Mucosa of stomach (tissue), 1 donor: ENCODE results near the gene SGO1.

Experiments used
- H3K27me3 ChIP-seq: one replicate; pipeline ENCODE4 v1.7.0; 2013; ENCODE audit warnings: mild to moderate bottlenecking, low read length; ENCODE audit not compliant: control insufficient read depth, insufficient read depth
- H3K36me3 ChIP-seq: one replicate; pipeline ENCODE4 v1.7.0; 2013; ENCODE audit warnings: low read length; ENCODE audit not compliant: control insufficient read depth, insufficient read depth
- H3K4me1 ChIP-seq: one replicate; pipeline ENCODE4 v1.7.0; 2013; ENCODE audit warnings: mild to moderate bottlenecking, low read length; ENCODE audit not compliant: control insufficient read depth, insufficient read depth
- H3K4me3 ChIP-seq: one replicate; pipeline ENCODE4 v1.7.0; 2013; ENCODE audit warnings: low read length
- H3K9ac ChIP-seq: one replicate; pipeline ENCODE4 v1.7.0; 2013; ENCODE audit warnings: mild to moderate bottlenecking, low read length, moderate library complexity
- H3K9me3 ChIP-seq: one replicate; pipeline ENCODE4 v1.7.0; 2013; ENCODE audit warnings: mild to moderate bottlenecking, low read length, moderate library complexity; ENCODE audit not compliant: control insufficient read depth
- donor health status: Pancreatic carcinoma.

SGO1 gene

GRCh38 chr3:20197775-20198174 is 11.8 kb upstream of the SGO1 start:
- H3K27me3 ChIP-seq: no peaks in the 10 kb centered on the region
- no peaks in the 10 kb centered on the region for H3K9me3 ChIP-seq
- no peaks in the 10 kb centered on the region for H3K4me1 ChIP-seq
- no peaks in the 10 kb centered on the region for H3K36me3 ChIP-seq
- H3K9ac ChIP-seq: no peak overlapping the region
- no peak overlapping the region for H3K4me3 ChIP-seq

GRCh38 chr3:20194793-20195460 is 8.9 kb upstream of the SGO1 start:
- H3K4me1 ChIP-seq: no peaks in the 10 kb centered on the region
- H3K9ac ChIP-seq: no peak overlapping the region
- no peak overlapping the region for H3K4me3 ChIP-seq
- no peaks in the 10 kb centered on the region for H3K9me3 ChIP-seq
- no peaks in the 10 kb centered on the region for H3K27me3 ChIP-seq
- H3K36me3 ChIP-seq: no peaks in the 10 kb centered on the region

GRCh38 chr3:20190991-20191390 is 5.0 kb upstream of the SGO1 start:
- Histone ChIP-seq H3K4me3 (no peak overlapping the region), H3K27me3 (no peaks in the 10 kb centered on the region), H3K9ac (no peak overlapping the region), H3K9me3 (no peaks in the 10 kb centered on the region), H3K4me1 (peaks cover 5% of the 10 kb centered on the region), H3K36me3 (no peaks in the 10 kb centered on the region)

GRCh38 chr3:20186600-20187004 is 596 bp upstream of the SGO1 start:
- Histone ChIP-seq H3K27me3 (no peaks in the 10 kb centered on the region), H3K9ac (peak overlapping the region; percentile 88), H3K4me1 (peaks cover 5% of the 10 kb centered on the region), H3K36me3 (no peaks in the 10 kb centered on the region), H3K4me3 (peak overlapping the region; percentile 56), H3K9me3 (no peaks in the 10 kb centered on the region)

GRCh38 chr3:20185331-20185678 is 701 bp downstream of the SGO1 start:
- no peaks in the 10 kb centered on the region for H3K27me3 ChIP-seq
- H3K9me3 ChIP-seq: no peaks in the 10 kb centered on the region
- H3K4me1 ChIP-seq: peaks cover 5% of the 10 kb centered on the region
- H3K4me3 ChIP-seq: peak overlapping the region; percentile 56
- peak overlapping the region; percentile 88 for H3K9ac ChIP-seq
- H3K36me3 ChIP-seq: no peaks in the 10 kb centered on the region

- H3K9me3 ChIP-seq: no peaks in the 10 kb centered on the region
- H3K4me3 ChIP-seq: no peak overlapping the region
- H3K27me3 ChIP-seq: no peaks in the 10 kb centered on the region
- no peak overlapping the region for H3K9ac ChIP-seq
- H3K4me1 ChIP-seq: peaks cover 3% of the 10 kb centered on the region
- no peaks in the 10 kb centered on the region for H3K36me3 ChIP-seq
These were observed 3.8 kb downstream of the SGO1 start for GRCh38 chr3:20182206-20182605.

- Histone ChIP-seq H3K9me3 (no peaks in the 10 kb centered on the region), H3K9ac (no peak overlapping the region), H3K4me3 (no peak overlapping the region), H3K27me3 (no peaks in the 10 kb centered on the region), H3K36me3 (no peaks in the 10 kb centered on the region), H3K4me1 (no peaks in the 10 kb centered on the region)
These were observed 4.7 kb downstream of the SGO1 start for GRCh38 chr3:20181276-20181675.

- no peaks in the 10 kb centered on the region for H3K27me3 ChIP-seq
- H3K9me3 ChIP-seq: no peaks in the 10 kb centered on the region
- H3K36me3 ChIP-seq: no peaks in the 10 kb centered on the region
- no peak overlapping the region for H3K4me3 ChIP-seq
- H3K9ac ChIP-seq: no peak overlapping the region
- H3K4me1 ChIP-seq: no peaks in the 10 kb centered on the region
These were observed 12.1 kb downstream of the SGO1 start for GRCh38 chr3:20173844-20174410.

GRCh38 chr3:20161714-20162113 is 24.3 kb downstream of the SGO1 start:
- no peaks in the 10 kb centered on the region for H3K27me3 ChIP-seq
- H3K9me3 ChIP-seq: no peaks in the 10 kb centered on the region
- no peaks in the 10 kb centered on the region for H3K4me1 ChIP-seq
- no peak overlapping the region for H3K9ac ChIP-seq
- H3K36me3 ChIP-seq: no peaks in the 10 kb centered on the region
- no peak overlapping the region for H3K4me3 ChIP-seq

GRCh38 chr3:20160230-20160629 is 25.8 kb downstream of the SGO1 start:
- no peaks in the 10 kb centered on the region for H3K36me3 ChIP-seq
- H3K9me3 ChIP-seq: no peaks in the 10 kb centered on the region
- H3K27me3 ChIP-seq: no peaks in the 10 kb centered on the region
- H3K9ac ChIP-seq: no peak overlapping the region
- H3K4me1 ChIP-seq: no peaks in the 10 kb centered on the region
- H3K4me3 ChIP-seq: no peak overlapping the region

- Histone ChIP-seq H3K27me3 (no peaks in the 10 kb centered on the region), H3K9ac (no peak overlapping the region)
These were observed 31.1 kb downstream of the SGO1 start for GRCh38 chr3:20154928-20155327.

GRCh38 chr3:20154078-20154477 is 31.9 kb downstream of the SGO1 start:
- Histone ChIP-seq H3K9me3 (no peaks in the 10 kb centered on the region), H3K9ac (no peak overlapping the region), H3K4me1 (no peaks in the 10 kb centered on the region), H3K27me3 (no peaks in the 10 kb centered on the region), H3K36me3 (no peaks in the 10 kb centered on the region), H3K4me3 (no peak overlapping the region)

More at GRCh38 chr3:20154928-20155327, 31.1 kb downstream of the SGO1 start:
- Histone ChIP-seq H3K4me1 (no peaks in the 10 kb centered on the region), H3K4me3 (no peak overlapping the region), H3K9me3 (no peaks in the 10 kb centered on the region), H3K36me3 (no peaks in the 10 kb centered on the region)

- H3K9ac ChIP-seq: no peak overlapping the region
- no peaks in the 10 kb centered on the region for H3K27me3 ChIP-seq
- H3K36me3 ChIP-seq: no peaks in the 10 kb centered on the region
- no peaks in the 10 kb centered on the region for H3K9me3 ChIP-seq
- no peaks in the 10 kb centered on the region for H3K4me1 ChIP-seq
- H3K4me3 ChIP-seq: no peak overlapping the region
These were observed 37.5 kb downstream of the SGO1 start for GRCh38 chr3:20148466-20148865.
